Measurements from ENCODE around the gene WDR89.
"Not testable (repeated sequence)": the region's sequence is repeated elsewhere in the genome, so short reads cannot be mapped to it uniquely, and the experiment has no call there.

- TF ChIP-seq CTCF (IDR thresholded peaks at IDR 0.05); POLR2A (IDR thresholded peaks at IDR 0.05; ENCODE audit: low read length); RAD21 (conservative IDR thresholded peaks at IDR 0.05 in 1 of 2, IDR thresholded peaks at IDR 0.05 in 1 of 2); SMC3 (IDR thresholded peaks at IDR 0.05); CHD2 (IDR thresholded peaks at IDR 0.05; ENCODE audit: low read length, partially characterized antibody); JUN (IDR thresholded peaks at IDR 0.05): not testable (repeated sequence)
These were observed 19.7 kb downstream of the WDR89 start for GRCh38 chr14:63621975-63622374.
